ENCODE results near the gene VPS36.

GRCh38 chr13:52452470-52452869, 2.0 kb upstream of the VPS36 start:
- TF ChIP-seq GTF2F1 (IDR thresholded peaks at IDR 0.05; ENCODE audit: low read length) (no peak), MED8 (CRISPR knock-in tag; IDR thresholded peaks at IDR 0.05; ENCODE audit: insufficient replicate concordance) (no peak), REPIN1 (CRISPR knock-in tag; IDR thresholded peaks at IDR 0.05; ENCODE audit: borderline replicate concordance, low read depth) (no peak), JUN (CRISPR knock-in tag; IDR thresholded peaks at IDR 0.05) (no peak), CREB3 (CRISPR knock-in tag; IDR thresholded peaks at IDR 0.05) (no peak), CTCF (CRISPR knock-in tag; IDR thresholded peaks at IDR 0.05) (no peak), ZKSCAN1 (IDR thresholded peaks at IDR 0.05; ENCODE audit: low read length) (no peak)
- TF ChIP-seq, protein P1, sequence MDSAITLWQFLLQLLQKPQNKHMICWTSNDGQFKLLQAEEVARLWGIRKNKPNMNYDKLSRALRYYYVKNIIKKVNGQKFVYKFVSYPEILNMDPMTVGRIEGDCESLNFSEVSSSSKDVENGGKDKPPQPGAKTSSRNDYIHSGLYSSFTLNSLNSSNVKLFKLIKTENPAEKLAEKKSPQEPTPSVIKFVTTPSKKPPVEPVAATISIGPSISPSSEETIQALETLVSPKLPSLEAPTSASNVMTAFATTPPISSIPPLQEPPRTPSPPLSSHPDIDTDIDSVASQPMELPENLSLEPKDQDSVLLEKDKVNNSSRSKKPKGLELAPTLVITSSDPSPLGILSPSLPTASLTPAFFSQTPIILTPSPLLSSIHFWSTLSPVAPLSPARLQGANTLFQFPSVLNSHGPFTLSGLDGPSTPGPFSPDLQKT (CRISPR knock-in tag; IDR thresholded peaks at IDR 0.05; ENCODE audit: borderline replicate concordance) = no peak

All from HepG2 (cell line).